ENCODE results near the gene PDGFRA. TPM values are rescaled to one million over a fixed set of nuclear protein-coding genes. Genes with fewer than 3 reads are reported as not detected.
A peak's percentile ranks its signal among the peaks of the same experiment; 100 is the strongest.

PDGFRA gene
- total RNA-seq (ENCODE audit: low replicate concordance), result 4.8 and 215 TPM in 2 replicates
- long read RNA-seq, partial matches to known transcripts, result 2 of 4 reads
- long read RNA-seq, other reads (novel, unspliced or antisense), result 2 of 4 reads

- no peak for TF ChIP-seq CTCF (conservative IDR thresholded peaks at IDR 0.05)
- peaks cover 88% of the 10 kb centered on the region for H3K27me3 Mint-ChIP-seq
- peak within 1 kb of the TSS; percentile 90 for H3K4me3 Mint-ChIP-seq
- peaks cover 18% of the 10 kb centered on the region for H3K4me1 Mint-ChIP-seq (ENCODE audit: unreplicated experiment)
- H3K9me3 Mint-ChIP-seq, result peaks cover 5% of the 10 kb centered on the region
- peak within 1 kb of the TSS; percentile 72 for H3K27ac Mint-ChIP-seq
- no peak for DNase-seq (ENCODE audit: extremely low spot score, unreplicated experiment)
- peaks cover 7% of the 10 kb centered on the region for H3K36me3 Mint-ChIP-seq
These were observed at the start of gene PDGFRA for GRCh38 chr4:54228961-54229501. TSS of gene PDGFRA (plus strand) at chr4:54229293. CDS start at chr4:54258769, 29,476 bp downstream.

GRCh38 chr4:54184581-54184980 is 44.5 kb upstream of the PDGFRA start:
- no peak for TF ChIP-seq CTCF (conservative IDR thresholded peaks at IDR 0.05)
- no peaks in the 10 kb centered on the region for H3K4me1 Mint-ChIP-seq (ENCODE audit: unreplicated experiment)

GRCh38 chr4:54185044-54185780 is 43.9 kb upstream of the PDGFRA start:
- no peak for DNase-seq (ENCODE audit: extremely low spot score, unreplicated experiment)
- no peaks in the 10 kb centered on the region for H3K27me3 Mint-ChIP-seq
- H3K9me3 Mint-ChIP-seq, result peaks cover 4% of the 10 kb centered on the region
- H3K4me3 Mint-ChIP-seq, result no peak overlapping the region
- H3K36me3 Mint-ChIP-seq, result no peaks in the 10 kb centered on the region
- TF ChIP-seq CTCF (conservative IDR thresholded peaks at IDR 0.05), result no peak
- H3K4me1 Mint-ChIP-seq (ENCODE audit: unreplicated experiment), result no peaks in the 10 kb centered on the region
- no peak overlapping the region for H3K27ac Mint-ChIP-seq

More at GRCh38 chr4:54184581-54184980, 44.5 kb upstream of the PDGFRA start:
- no peak overlapping the region for H3K4me3 Mint-ChIP-seq
- no peak for DNase-seq (ENCODE audit: extremely low spot score, unreplicated experiment)
- H3K27ac Mint-ChIP-seq, result no peak overlapping the region
- peaks cover 4% of the 10 kb centered on the region for H3K9me3 Mint-ChIP-seq
- no peaks in the 10 kb centered on the region for H3K36me3 Mint-ChIP-seq
- H3K27me3 Mint-ChIP-seq, result no peaks in the 10 kb centered on the region

GRCh38 chr4:54185866-54186265 is 43.2 kb upstream of the PDGFRA start:
- no peak for TF ChIP-seq CTCF (conservative IDR thresholded peaks at IDR 0.05)
- no peak overlapping the region for H3K27ac Mint-ChIP-seq
- H3K36me3 Mint-ChIP-seq, result no peaks in the 10 kb centered on the region
- no peak for DNase-seq (ENCODE audit: extremely low spot score, unreplicated experiment)
- no peak overlapping the region for H3K4me3 Mint-ChIP-seq
- H3K9me3 Mint-ChIP-seq, result peaks cover 4% of the 10 kb centered on the region
- H3K27me3 Mint-ChIP-seq, result no peaks in the 10 kb centered on the region
- no peaks in the 10 kb centered on the region for H3K4me1 Mint-ChIP-seq (ENCODE audit: unreplicated experiment)

GRCh38 chr4:54186371-54186770 is 42.7 kb upstream of the PDGFRA start:
- H3K9me3 Mint-ChIP-seq, result peaks cover 4% of the 10 kb centered on the region
- no peak for DNase-seq (ENCODE audit: extremely low spot score, unreplicated experiment)
- no peaks in the 10 kb centered on the region for H3K36me3 Mint-ChIP-seq
- H3K27me3 Mint-ChIP-seq, result no peaks in the 10 kb centered on the region
- no peaks in the 10 kb centered on the region for H3K4me1 Mint-ChIP-seq (ENCODE audit: unreplicated experiment)
- no peak overlapping the region for H3K4me3 Mint-ChIP-seq
- TF ChIP-seq CTCF (conservative IDR thresholded peaks at IDR 0.05), result no peak
- H3K27ac Mint-ChIP-seq, result no peak overlapping the region

Data from type B pancreatic cell (in vitro differentiated cells).